Lower lobe of right lung (tissue), 2 donors: Measurements from ENCODE around the gene EPHA4. TPM values are rescaled to one million over a fixed set of nuclear protein-coding genes. Genes with fewer than 3 reads are reported as not detected.
A peak's percentile ranks its signal among the peaks of the same experiment; 100 is the strongest.

Experiments
- ATAC-seq, 2 donors: fragments of 200-7000 bp; cut with Tn5 transposase; one replicate each; pipeline ENCODE4 v1.9.1; 2020 to 2022; ENCODE audit warnings: mild to moderate bottlenecking in 2 of 2, moderate library complexity in 2 of 2
- DNase-seq: peaks from one replicate; pipeline ENCODE4 v3.0.0-alpha.2; 2020
- H3K27ac ChIP-seq: fragments of 200-600 bp; one replicate; pipeline ENCODE4 v1.8.0; 2022
- H3K27me3 ChIP-seq: fragments of 200-600 bp; one replicate; pipeline ENCODE4 v1.8.0; 2022; ENCODE audit warnings: low read depth
- H3K36me3 ChIP-seq: fragments of 200-600 bp; one replicate; pipeline ENCODE4 v1.8.0; 2022; ENCODE audit warnings: mild to moderate bottlenecking
- H3K4me1 ChIP-seq: fragments of 200-600 bp; one replicate; pipeline ENCODE4 v1.8.0; 2022
- H3K4me3 ChIP-seq: fragments of 200-600 bp; one replicate; pipeline ENCODE4 v1.8.0; 2022; ENCODE audit warnings: mild to moderate bottlenecking
- H3K9me3 ChIP-seq: fragments of 200-600 bp; one replicate; pipeline ENCODE4 v1.8.0; 2022
- CTCF ChIP-seq: fragments of 200-600 bp; IDR thresholded peaks from one replicate; pipeline ENCODE4 v1.8.0; 2022; ENCODE audit warnings: antibody characterized with exemption, mild to moderate bottlenecking
- intact Hi-C: fragments of 100-400 bp; cut with DNase I; formaldehyde crosslinking; loops from one replicate; pipeline ENCODE4 v1.11.0; 2022
- total RNA-seq: library from RNA; stranded (reverse); fragmentation: NEBNext Ultra II Directional; extraction: Animal tissue kit (Norgen Biotek cat#: 25700); gene quantifications from one replicate; pipeline ENCODE4 v1.2.1, GENCODE V29; 2021
- donor health status: DM: no; HTN: yes; CAD: no; lungs with severe emphysema.

EPHA4 gene
- total RNA-seq, 1 donor from 2014 or later = 13.8 TPM

- H3K9me3 ChIP-seq = no peaks in the 10 kb centered on the region
- H3K36me3 ChIP-seq = no peaks in the 10 kb centered on the region
- intact Hi-C loops = no loop called here
- H3K4me1 ChIP-seq = peaks cover 34% of the 10 kb centered on the region
- no peak overlapping the region for H3K27ac ChIP-seq
- no peak for DNase-seq
- ATAC-seq = no peak
- H3K27me3 ChIP-seq = no peaks in the 10 kb centered on the region
- no peak for TF ChIP-seq CTCF
- no peak overlapping the region for H3K4me3 ChIP-seq
These were observed 39.5 kb downstream of the EPHA4 start for GRCh38 chr2:221532641-221533040.

GRCh38 chr2:221530653-221531037 is 41.5 kb downstream of the EPHA4 start:
- no peak for DNase-seq
- H3K4me1 ChIP-seq = peaks cover 42% of the 10 kb centered on the region

GRCh38 chr2:221529943-221530652 is 42.0 kb downstream of the EPHA4 start:
- no peak overlapping the region for H3K4me3 ChIP-seq
- no peaks in the 10 kb centered on the region for H3K9me3 ChIP-seq
- ATAC-seq (peak in 1 of 2 donors; percentile 23), DNase-seq (no peak)
- H3K36me3 ChIP-seq = no peaks in the 10 kb centered on the region
- H3K4me1 ChIP-seq = peaks cover 42% of the 10 kb centered on the region
- H3K27me3 ChIP-seq = no peaks in the 10 kb centered on the region
- H3K27ac ChIP-seq = peak overlapping the region; percentile 60
- intact Hi-C loops = no loop called here
- TF ChIP-seq CTCF = no peak

More at GRCh38 chr2:221530653-221531037, 41.5 kb downstream of the EPHA4 start:
- H3K4me3 ChIP-seq = no peak overlapping the region
- peak in 1 of 2 donors; percentile 46 for ATAC-seq
- H3K27me3 ChIP-seq = no peaks in the 10 kb centered on the region
- intact Hi-C loops = no loop called here
- H3K36me3 ChIP-seq = no peaks in the 10 kb centered on the region
- H3K9me3 ChIP-seq = no peaks in the 10 kb centered on the region
- no peak for TF ChIP-seq CTCF
- no peak overlapping the region for H3K27ac ChIP-seq

GRCh38 chr2:221529177-221529942 is 42.7 kb downstream of the EPHA4 start:
- DNase-seq = no peak
- H3K9me3 ChIP-seq = no peaks in the 10 kb centered on the region
- H3K4me1 ChIP-seq = peaks cover 42% of the 10 kb centered on the region
- H3K27ac ChIP-seq = peak overlapping the region; percentile 60
- H3K27me3 ChIP-seq = no peaks in the 10 kb centered on the region
- ATAC-seq = no peak
- TF ChIP-seq CTCF = no peak
- no peak overlapping the region for H3K4me3 ChIP-seq
- intact Hi-C loops = no loop called here
- H3K36me3 ChIP-seq = no peaks in the 10 kb centered on the region

GRCh38 chr2:221527776-221528309 is 44.3 kb downstream of the EPHA4 start:
- H3K4me1 ChIP-seq = peaks cover 42% of the 10 kb centered on the region
- no peak overlapping the region for H3K4me3 ChIP-seq
- no peaks in the 10 kb centered on the region for H3K36me3 ChIP-seq
- no peaks in the 10 kb centered on the region for H3K9me3 ChIP-seq
- H3K27ac ChIP-seq = peak overlapping the region; percentile 67
- intact Hi-C loops = no loop called here
- no peak for TF ChIP-seq CTCF
- ATAC-seq (peak; percentile 46 to 79), DNase-seq (no peak)
- no peaks in the 10 kb centered on the region for H3K27me3 ChIP-seq
